Left colon (tissue), 2 donors: ENCODE data around the gene GPATCH1. TPM values are rescaled to one million over a fixed set of nuclear protein-coding genes. Genes with fewer than 3 reads are reported as not detected.

Experiments used
- ATAC-seq: fragments of 200-7000 bp; cut with Tn5 transposase; one replicate; pipeline ENCODE4 v1.9.1; 2020; ENCODE audit warnings: mild to moderate bottlenecking, moderate library complexity
- DNase-seq, 2 donors: peaks; one replicate each; pipeline ENCODE4 v3.0.0-alpha.2; 2020
- intact Hi-C, 2 donors: fragments of 100-400 bp; cut with DNase I in 1 of 2; cut with micrococcal nuclease in 1 of 2; formaldehyde crosslinking; loops; one replicate each; pipeline versions ENCODE4 v1.11.2 to v1.14.0; 2022; cut with DNase I, micrococcal nuclease
- total RNA-seq, 2 donors: library from RNA; stranded (reverse); fragmentation: NEBNext Ultra II Directional; extraction: Animal tissue kit (Norgen Biotek cat#: 25700); gene quantifications; one replicate each; pipeline ENCODE4 v1.2.1, GENCODE V29; 2021
- donor health status: DM: no; HTN: no; CAD: no.
- donor health status: DM: yes; HTN: yes; CAD: no.

Gene GPATCH1
- total RNA-seq, 2 donors from 2014 or later, result 8.3 to 10.9 TPM

- intact Hi-C loops, result loop anchor here in 1 of 2 donors (10.0 kb wide), 1 partner anchor 129 kb away; the partner anchor contains the start of gene CEBPA
- ATAC-seq, result peak; percentile 10
- no peak for DNase-seq
These were observed 95.1 kb downstream of the GPATCH1 start for GRCh38 chr19:33175886-33176669.

- ATAC-seq, result peak; percentile 88
- intact Hi-C loops, result loop anchor here in 1 of 2 donors (10.0 kb wide), 1 partner anchor 128 kb away; the partner anchor contains the start of gene CEBPA
These were observed 95.9 kb downstream of the GPATCH1 start for GRCh38 chr19:33176670-33177416.

GRCh38 chr19:33177417-33177979, 96.5 kb downstream of the GPATCH1 start:
- DNase-seq (no peak), ATAC-seq (peak; percentile 42)
- intact Hi-C loops, result loop anchor here in 1 of 2 donors (10.0 kb wide), 1 partner anchor 127 kb away; the partner anchor contains the start of gene CEBPA

More at GRCh38 chr19:33176670-33177416, 95.9 kb downstream of the GPATCH1 start:
- DNase-seq, result peak; percentile 96

Other genes with a start within 250 kb of the GPATCH1 start
- under 1 TPM; 0.31 to 0.73 TPM for gene SLC7A9, start 211.4 kb upstream of the GPATCH1 start, total RNA-seq
- 10 to 100 TPM; 10.8 to 11.4 TPM for gene CEP89, start 109.2 kb upstream of the GPATCH1 start, total RNA-seq
- 1 to 10 TPM; 1.0 to 1.5 TPM for gene FAAP24, start 108.9 kb upstream of the GPATCH1 start, total RNA-seq
- gene RHPN2, start 16.3 kb upstream of the GPATCH1 start, total RNA-seq, result 10 to 100 TPM; 86.5 to 87.5 TPM
- not detected for gene WDR88, start 50.9 kb downstream of the GPATCH1 start, total RNA-seq
- 10 to 100 TPM in 1 of 2 donors, 1 to 10 TPM in 1; 7.2 to 12.4 TPM for gene LRP3, start 113.1 kb downstream of the GPATCH1 start, total RNA-seq
- under 1 TPM in 1 of 2 donors, not detected in 1; 0.22 TPM for gene SLC7A10, start 144.7 kb downstream of the GPATCH1 start, total RNA-seq
- gene CEBPA, start 221.4 kb downstream of the GPATCH1 start, total RNA-seq, result 10 to 100 TPM; 70.6 to 73.5 TPM